ENCODE data around the gene SLC37A3.
"Not testable (repeated sequence)": the region's sequence is repeated elsewhere in the genome, so short reads cannot be mapped to it uniquely, and the experiment has no call there.

Gene SLC37A3

GRCh38 chr7:140417456-140418155 is 19.3 kb upstream of the SLC37A3 start:
- TF ChIP-seq, protein P1, sequence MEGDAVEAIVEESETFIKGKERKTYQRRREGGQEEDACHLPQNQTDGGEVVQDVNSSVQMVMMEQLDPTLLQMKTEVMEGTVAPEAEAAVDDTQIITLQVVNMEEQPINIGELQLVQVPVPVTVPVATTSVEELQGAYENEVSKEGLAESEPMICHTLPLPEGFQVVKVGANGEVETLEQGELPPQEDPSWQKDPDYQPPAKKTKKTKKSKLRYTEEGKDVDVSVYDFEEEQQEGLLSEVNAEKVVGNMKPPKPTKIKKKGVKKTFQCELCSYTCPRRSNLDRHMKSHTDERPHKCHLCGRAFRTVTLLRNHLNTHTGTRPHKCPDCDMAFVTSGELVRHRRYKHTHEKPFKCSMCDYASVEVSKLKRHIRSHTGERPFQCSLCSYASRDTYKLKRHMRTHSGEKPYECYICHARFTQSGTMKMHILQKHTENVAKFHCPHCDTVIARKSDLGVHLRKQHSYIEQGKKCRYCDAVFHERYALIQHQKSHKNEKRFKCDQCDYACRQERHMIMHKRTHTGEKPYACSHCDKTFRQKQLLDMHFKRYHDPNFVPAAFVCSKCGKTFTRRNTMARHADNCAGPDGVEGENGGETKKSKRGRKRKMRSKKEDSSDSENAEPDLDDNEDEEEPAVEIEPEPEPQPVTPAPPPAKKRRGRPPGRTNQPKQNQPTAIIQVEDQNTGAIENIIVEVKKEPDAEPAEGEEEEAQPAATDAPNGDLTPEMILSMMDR (IDR thresholded peaks at IDR 0.05; ENCODE audit: insufficient read depth, missing control alignments), result no peak
- DNase-seq (ENCODE audit: insufficient read length, low spot score) (no peak), FAIRE-seq (no peak)

GRCh38 chr7:140416560-140416959 is 18.2 kb upstream of the SLC37A3 start:
- DNase-seq (ENCODE audit: insufficient read length, low spot score), result no peak
- no peak for FAIRE-seq
- TF ChIP-seq, protein P1 (IDR thresholded peaks at IDR 0.05; ENCODE audit: insufficient read depth, missing control alignments), result no peak

DNA sequence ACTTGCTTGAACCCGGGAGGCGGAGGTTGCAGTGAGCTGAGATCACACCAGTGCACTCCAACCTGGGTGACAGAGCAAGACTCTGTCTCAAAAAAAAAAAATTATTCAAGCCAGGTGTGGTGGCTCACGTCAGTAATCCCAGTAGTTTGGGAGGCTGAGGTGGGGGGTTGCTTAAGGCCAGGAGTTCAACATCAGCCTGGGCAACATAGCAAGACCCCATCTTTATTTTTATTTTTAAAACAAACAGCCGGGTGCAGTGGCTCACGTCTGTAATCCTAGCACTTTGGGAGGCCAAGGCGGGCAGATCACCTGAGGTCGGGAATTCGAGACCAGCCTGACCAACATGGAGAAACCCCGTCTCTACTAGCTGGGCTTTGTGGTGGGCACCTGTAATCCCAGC is 17.5 kb upstream of the SLC37A3 start:
- not testable (repeated sequence) for FAIRE-seq; DNase-seq (ENCODE audit: insufficient read length, low spot score)

DNA sequence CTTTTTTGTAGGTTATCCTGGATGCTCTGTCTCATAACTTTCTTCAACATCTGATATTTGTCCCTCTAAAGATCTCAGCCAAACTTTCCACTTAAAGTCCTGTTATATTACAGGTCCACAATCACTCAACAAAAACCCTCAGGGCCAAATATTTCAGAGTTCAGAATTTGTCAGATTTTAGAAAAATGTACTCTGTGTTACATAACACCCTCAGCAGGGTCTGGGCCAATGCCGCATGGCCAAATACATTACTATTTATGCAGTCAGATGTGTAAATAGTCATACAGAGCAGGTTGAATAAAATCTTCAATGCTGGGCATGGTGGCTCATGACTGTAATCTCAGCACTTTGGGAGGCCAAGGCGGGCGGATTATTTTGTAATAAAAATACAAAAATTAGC is 17.0 kb upstream of the SLC37A3 start:
- TF ChIP-seq, protein P1 (IDR thresholded peaks at IDR 0.05; ENCODE audit: insufficient read depth, missing control alignments), result no peak
- FAIRE-seq, result no peak

GRCh38 chr7:140404565-140405065 is 6.3 kb upstream of the SLC37A3 start:
- TF ChIP-seq, protein P1 (IDR thresholded peaks at IDR 0.05; ENCODE audit: insufficient read depth, missing control alignments), result no peak
- DNase-seq (ENCODE audit: insufficient read length, low spot score), result no peak
- FAIRE-seq, result no peak

More for the DNA sequence above, 17.0 kb upstream of the SLC37A3 start:
- DNase-seq (ENCODE audit: insufficient read length, low spot score), result no peak

DNA sequence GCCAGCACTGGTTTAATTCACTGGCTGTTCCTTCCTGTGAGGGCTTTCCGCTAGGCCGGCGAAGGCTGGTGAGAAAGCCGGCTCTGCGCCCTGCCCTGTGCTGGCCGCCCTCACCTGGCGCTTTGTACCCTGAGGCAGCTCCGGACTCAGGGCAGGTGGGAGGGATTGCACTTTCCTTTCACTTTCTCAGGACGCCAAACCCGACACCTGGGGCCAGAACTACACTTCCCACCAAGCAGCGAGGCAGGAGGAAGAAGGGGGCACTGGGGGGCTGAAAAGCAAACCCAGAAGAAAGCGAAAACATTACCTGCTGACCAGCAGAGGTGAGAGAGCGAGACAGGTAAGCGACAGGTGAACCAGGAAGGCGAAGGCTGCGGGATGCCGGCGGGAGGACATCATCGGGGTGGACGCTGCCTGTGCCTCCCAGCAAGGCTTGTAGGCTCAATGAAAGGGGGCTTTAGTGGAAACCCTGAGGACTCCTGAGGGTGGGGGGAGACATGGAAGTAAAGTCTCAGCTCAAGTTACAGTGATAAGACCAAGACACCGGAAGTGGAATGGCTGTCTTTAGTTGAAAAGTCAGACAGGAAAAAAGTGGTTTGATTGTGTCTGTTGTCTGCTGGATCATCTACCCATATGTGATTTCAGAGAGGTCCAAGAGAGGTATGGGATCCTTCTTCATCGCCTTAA is 5.7 kb upstream of the SLC37A3 start, which contains the start of gene RAB19:
Gene RAB19 (plus strand): TSS at position 181 of the 687 bp plus-strand sequence. CDS start 3,589 bp downstream, outside the sequence.
- TF ChIP-seq, protein P1 (IDR thresholded peaks at IDR 0.05; ENCODE audit: insufficient read depth, missing control alignments), result no peak
- no peak for DNase-seq (ENCODE audit: insufficient read length, low spot score)
- FAIRE-seq, result no peak

GRCh38 chr7:140402178-140402835 is 4.0 kb upstream of the SLC37A3 start:
- TF ChIP-seq, protein P1 (IDR thresholded peaks at IDR 0.05; ENCODE audit: insufficient read depth, missing control alignments), result no peak
- DNase-seq (ENCODE audit: insufficient read length, low spot score), result no peak
- FAIRE-seq, result no peak

Measured in D721Med (cell line).